Mesothelial cell of epicardium (in vitro differentiated cells): ENCODE data around the gene ZBTB40. TPM values are rescaled to one million over a fixed set of nuclear protein-coding genes. Genes with fewer than 3 reads are reported as not detected.

Experiments used
- DNase-seq, 2 experiments: peaks; one replicate each; pipeline ENCODE4 v3.0.0; 2021; ENCODE audit warnings: low spot score in 2 of 2; ENCODE audit not compliant: unreplicated experiment in 2 of 2
- H3K27ac Mint-ChIP-seq: 2 replicates; pipeline ENCODE4 v1.8.0; 2021; ENCODE audit warnings: mixed read lengths
- H3K27me3 Mint-ChIP-seq: 2 replicates; pipeline ENCODE4 v1.8.0; 2021; ENCODE audit warnings: low read depth, mixed read lengths
- H3K36me3 Mint-ChIP-seq: 2 replicates; pipeline ENCODE4 v1.8.0; 2021; ENCODE audit warnings: mixed read lengths
- H3K4me1 Mint-ChIP-seq: 2 replicates; pipeline ENCODE4 v1.8.0; 2021; ENCODE audit warnings: mixed read lengths
- H3K4me3 Mint-ChIP-seq: 2 replicates; pipeline ENCODE4 v1.8.0; 2021; ENCODE audit warnings: mild to moderate bottlenecking, moderate library complexity, mixed read lengths
- H3K9me3 Mint-ChIP-seq: 2 replicates; pipeline ENCODE4 v1.8.0; 2021; ENCODE audit warnings: mixed read lengths
- CTCF ChIP-seq: fragments of 200-600 bp; sonication (generic); IDR thresholded peaks from one replicate; pipeline ENCODE4 v1.5.0; 2021; ENCODE audit warnings: antibody characterized with exemption; ENCODE audit not compliant: unreplicated experiment
- total RNA-seq: library from RNA; stranded (reverse); gene quantifications from 3 replicates; pipeline ENCODE4 v1.2.1, GENCODE V29; 2021

Gene ZBTB40
- total RNA-seq, 1 donor from 2014 or later, result 24.8 TPM

DNA sequence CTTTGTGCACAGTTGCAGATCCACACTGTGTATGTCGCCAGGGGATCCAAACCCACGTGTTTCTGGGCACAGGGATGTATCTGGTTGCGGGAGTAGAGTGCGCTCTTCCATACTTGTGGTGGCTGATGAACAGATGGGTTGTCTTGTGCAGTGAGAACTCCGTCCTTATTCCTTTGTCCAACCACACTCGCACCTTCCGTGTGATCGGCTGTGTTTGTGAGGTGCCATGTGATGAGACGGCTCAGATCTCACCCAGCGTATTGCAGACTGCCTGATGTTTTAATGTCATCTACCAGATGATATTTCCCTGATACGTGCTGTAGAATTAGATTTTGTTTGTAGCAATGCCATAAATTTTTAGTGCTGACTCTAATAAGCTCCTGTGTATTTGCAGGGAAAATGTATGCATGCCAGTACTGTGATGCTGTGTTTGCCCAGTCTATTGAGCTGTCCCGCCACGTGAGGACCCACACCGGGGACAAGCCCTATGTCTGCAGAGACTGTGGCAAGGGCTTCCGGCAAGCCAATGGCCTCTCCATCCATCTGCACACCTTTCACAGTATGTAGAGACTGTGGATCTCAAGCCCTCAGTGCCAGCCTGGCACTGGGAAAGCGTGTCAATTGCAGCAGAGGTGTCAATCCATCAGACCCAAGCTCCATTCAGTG is 65.4 kb downstream of the ZBTB40 start:
- H3K27me3 Mint-ChIP-seq, result no peaks in the 10 kb centered on the region
- H3K27ac Mint-ChIP-seq, result no peak overlapping the region
- no peak for DNase-seq
- TF ChIP-seq CTCF, result no peak
- no peaks in the 10 kb centered on the region for H3K9me3 Mint-ChIP-seq
- peaks cover 50% of the 10 kb centered on the region for H3K36me3 Mint-ChIP-seq
- H3K4me1 Mint-ChIP-seq, result no peaks in the 10 kb centered on the region
- H3K4me3 Mint-ChIP-seq, result no peak overlapping the region

- DNase-seq, result no peak
- no peaks in the 10 kb centered on the region for H3K27me3 Mint-ChIP-seq
- no peak for TF ChIP-seq CTCF
- H3K9me3 Mint-ChIP-seq, result no peaks in the 10 kb centered on the region
- H3K27ac Mint-ChIP-seq, result no peak overlapping the region
- H3K36me3 Mint-ChIP-seq, result peaks cover 55% of the 10 kb centered on the region
- H3K4me3 Mint-ChIP-seq, result no peak overlapping the region
- no peaks in the 10 kb centered on the region for H3K4me1 Mint-ChIP-seq
Observed at GRCh38 chr1:22517956-22518355, 66.3 kb downstream of the ZBTB40 start.

DNA sequence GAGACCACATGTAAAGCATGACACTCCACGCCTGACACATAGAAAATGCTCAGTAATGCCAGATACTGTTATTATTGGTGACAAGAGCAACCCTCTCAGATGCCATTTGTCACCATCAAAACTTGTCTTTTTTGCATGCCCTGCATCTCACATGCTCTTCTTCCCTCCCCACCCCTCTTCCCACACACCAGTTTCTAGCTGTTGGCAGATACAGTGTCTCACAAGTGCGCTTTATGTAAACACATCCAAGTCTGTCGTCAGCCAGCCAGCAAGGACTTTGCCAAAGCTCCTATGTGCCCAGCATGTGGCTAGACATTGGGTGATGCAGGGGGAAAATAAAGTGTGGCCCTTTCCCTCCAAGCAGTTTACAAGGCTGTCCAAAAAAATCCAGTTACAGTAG is 66.7 kb downstream of the ZBTB40 start:
- Mint-ChIP-seq H3K36me3 (peaks cover 55% of the 10 kb centered on the region), H3K9me3 (no peaks in the 10 kb centered on the region), H3K27ac (no peak overlapping the region), H3K27me3 (no peaks in the 10 kb centered on the region), H3K4me3 (no peak overlapping the region), H3K4me1 (no peaks in the 10 kb centered on the region)
- no peak for DNase-seq
- TF ChIP-seq CTCF, result no peak

DNA sequence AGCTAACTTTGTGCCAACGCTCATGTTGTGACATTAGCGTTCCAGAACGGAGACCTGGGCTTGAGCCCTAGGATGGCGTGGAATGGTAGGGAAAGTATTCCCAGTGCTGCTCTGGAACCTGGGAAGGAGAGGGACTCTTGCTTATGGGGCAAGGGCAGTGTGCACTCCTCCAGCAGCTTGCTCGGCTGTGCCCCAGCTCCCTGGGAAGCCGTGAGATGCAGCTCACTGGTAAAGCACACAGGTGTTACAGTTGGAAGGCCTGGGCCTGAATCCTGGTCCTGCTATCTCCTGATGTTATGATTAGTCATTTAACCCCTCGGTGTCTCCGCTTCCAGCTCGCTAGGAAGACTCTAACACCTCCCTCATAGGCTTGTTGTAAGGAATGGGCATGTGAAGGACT is 69.2 kb downstream of the ZBTB40 start:
- Mint-ChIP-seq H3K4me1 (no peaks in the 10 kb centered on the region), H3K9me3 (no peaks in the 10 kb centered on the region), H3K27ac (no peak overlapping the region), H3K27me3 (no peaks in the 10 kb centered on the region), H3K4me3 (no peak overlapping the region), H3K36me3 (peaks cover 41% of the 10 kb centered on the region)
- DNase-seq, result no peak
- TF ChIP-seq CTCF, result no peak

DNA sequence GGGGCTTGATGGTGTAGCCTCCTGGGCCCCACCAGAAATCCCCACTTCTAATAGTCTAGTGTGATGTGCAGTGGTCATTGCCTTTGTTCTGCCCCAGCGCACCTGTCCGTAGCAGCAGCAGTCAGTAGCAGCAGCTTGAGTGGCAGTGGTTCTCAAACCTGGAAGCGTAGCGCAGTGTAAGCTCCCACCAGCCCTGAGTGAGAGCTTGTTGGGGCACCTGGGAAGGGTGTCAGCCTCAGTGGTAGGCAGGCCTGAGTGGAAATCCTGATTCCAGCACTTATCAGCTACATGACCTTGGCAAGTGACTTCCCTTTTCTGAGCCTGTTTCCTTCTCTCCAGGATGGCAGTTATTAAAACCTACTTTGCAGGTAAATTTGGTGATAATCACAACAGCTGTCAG is 70.0 kb downstream of the ZBTB40 start:
- no peak for DNase-seq
- Mint-ChIP-seq H3K9me3 (no peaks in the 10 kb centered on the region), H3K27ac (no peak overlapping the region), H3K4me1 (no peaks in the 10 kb centered on the region), H3K27me3 (no peaks in the 10 kb centered on the region), H3K36me3 (peaks cover 37% of the 10 kb centered on the region), H3K4me3 (no peak overlapping the region)
- TF ChIP-seq CTCF, result no peak

- H3K4me3 Mint-ChIP-seq, result no peak overlapping the region
- no peaks in the 10 kb centered on the region for H3K4me1 Mint-ChIP-seq
- H3K27ac Mint-ChIP-seq, result no peak overlapping the region
- DNase-seq, result no peak
- peaks cover 40% of the 10 kb centered on the region for H3K36me3 Mint-ChIP-seq
- no peaks in the 10 kb centered on the region for H3K27me3 Mint-ChIP-seq
- no peaks in the 10 kb centered on the region for H3K9me3 Mint-ChIP-seq
- no peak for TF ChIP-seq CTCF
Observed at GRCh38 chr1:22522221-22522743, 70.6 kb downstream of the ZBTB40 start.
